ENCODE measurements around the gene FOXK1.

The FOXK1 gene

DNA sequence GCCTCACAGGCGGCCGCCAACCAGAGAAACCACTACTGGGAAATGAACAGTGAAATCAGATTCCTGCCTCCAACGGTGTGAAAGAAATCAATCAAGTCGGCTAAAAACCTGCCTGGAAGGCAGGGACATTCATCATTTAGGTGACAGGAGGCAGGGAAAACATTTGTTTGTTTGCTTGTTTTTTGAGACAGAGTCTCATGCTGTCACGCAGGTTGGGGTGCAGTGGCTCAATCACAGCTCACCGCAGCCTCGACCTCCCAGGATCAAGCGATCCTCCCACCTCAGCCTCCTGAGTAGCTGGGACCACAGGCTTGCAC is 123.8 kb downstream of the FOXK1 start:
- Histone ChIP-seq H3K9me3 (ENCODE audit: control insufficient read depth, insufficient read depth, low read depth, low read length) (no peaks in the 10 kb centered on the region), H3K9ac (ENCODE audit: low read length) (no peak overlapping the region), H3K4me3 (ENCODE audit: low read depth, low read length) (no peak overlapping the region), H3K36me3 (ENCODE audit: control insufficient read depth, insufficient read depth, low read length) (no peaks in the 10 kb centered on the region), H3K27ac (ENCODE audit: low read depth, low read length) (no peak overlapping the region), H3K4me1 (ENCODE audit: control insufficient read depth, insufficient read depth, low read length) (peaks cover 6% of the 10 kb centered on the region), H3K27me3 (ENCODE audit: control insufficient read depth, insufficient read depth, low read length) (no peaks in the 10 kb centered on the region)

DNA sequence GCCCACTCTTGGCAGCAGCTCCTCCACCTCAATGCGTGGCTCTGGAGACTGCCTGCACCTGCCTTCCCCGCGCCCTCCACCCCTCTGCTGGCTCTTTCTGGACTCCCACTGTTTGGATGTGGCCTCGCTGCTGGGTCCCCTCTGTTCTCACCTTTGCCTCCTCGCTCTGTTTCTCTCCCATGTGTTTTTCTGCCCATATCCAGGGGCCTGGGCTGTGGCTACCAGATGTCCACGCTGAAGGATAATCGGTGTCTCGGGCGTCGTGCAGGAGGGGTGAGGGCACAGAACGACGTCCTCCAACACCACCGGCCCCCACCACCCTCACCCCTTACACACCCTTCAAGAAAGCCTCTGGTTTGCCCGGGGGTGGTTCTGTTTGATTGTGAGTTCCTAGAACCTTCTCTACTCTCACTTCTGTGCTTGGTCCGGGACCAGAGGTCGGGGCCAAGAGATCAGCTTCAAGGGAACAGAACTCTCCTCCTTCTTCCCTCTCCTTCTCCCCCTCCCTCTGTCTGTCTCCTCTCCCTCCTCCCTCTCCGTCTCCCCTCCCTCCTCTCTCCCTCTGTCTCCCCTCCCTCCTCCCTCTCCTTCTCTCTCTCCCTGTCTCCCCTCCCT is 125.0 kb downstream of the FOXK1 start:
- Histone ChIP-seq H3K36me3 (ENCODE audit: control insufficient read depth, insufficient read depth, low read length) (no peaks in the 10 kb centered on the region), H3K4me1 (ENCODE audit: control insufficient read depth, insufficient read depth, low read length) (peaks cover 6% of the 10 kb centered on the region), H3K4me3 (ENCODE audit: low read depth, low read length) (no peak overlapping the region), H3K9me3 (ENCODE audit: control insufficient read depth, insufficient read depth, low read depth, low read length) (peaks cover 2% of the 10 kb centered on the region; the same call in 1 of the 2 replicates), H3K9ac (ENCODE audit: low read length) (no peak overlapping the region), H3K27me3 (ENCODE audit: control insufficient read depth, insufficient read depth, low read length) (no peaks in the 10 kb centered on the region), H3K27ac (ENCODE audit: low read depth, low read length) (no peak overlapping the region)

DNA sequence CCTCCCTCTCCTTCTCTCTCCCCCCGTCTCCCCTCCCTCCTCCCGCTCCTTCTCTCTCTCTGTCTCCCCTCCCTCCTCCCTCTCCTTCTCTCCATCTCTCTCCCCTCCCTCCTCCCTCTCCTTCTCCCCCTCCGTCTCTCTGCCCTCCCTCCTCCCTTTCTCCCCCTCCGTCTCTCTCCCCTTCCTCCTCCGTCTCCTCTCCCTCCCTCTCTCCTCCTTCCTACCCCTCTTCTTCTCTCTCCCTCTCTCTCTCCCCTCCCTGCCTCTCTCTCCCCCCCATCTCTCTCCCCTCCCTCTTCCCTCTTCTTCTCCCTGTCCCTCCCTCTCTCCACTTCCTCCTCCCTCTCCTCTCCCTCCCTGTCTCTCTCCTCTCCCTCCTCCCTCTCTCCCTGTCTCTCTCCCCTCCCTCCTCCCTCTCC is 125.5 kb downstream of the FOXK1 start:
- Histone ChIP-seq H3K27ac (ENCODE audit: low read depth, low read length) (no peak overlapping the region), H3K4me1 (ENCODE audit: control insufficient read depth, insufficient read depth, low read length) (peaks cover 6% of the 10 kb centered on the region), H3K36me3 (ENCODE audit: control insufficient read depth, insufficient read depth, low read length) (no peaks in the 10 kb centered on the region), H3K4me3 (ENCODE audit: low read depth, low read length) (no peak overlapping the region), H3K9me3 (ENCODE audit: control insufficient read depth, insufficient read depth, low read depth, low read length) (peaks cover 2% of the 10 kb centered on the region; the same call in 1 of the 2 replicates), H3K9ac (ENCODE audit: low read length) (no peak overlapping the region), H3K27me3 (ENCODE audit: control insufficient read depth, insufficient read depth, low read length) (no peaks in the 10 kb centered on the region)

DNA sequence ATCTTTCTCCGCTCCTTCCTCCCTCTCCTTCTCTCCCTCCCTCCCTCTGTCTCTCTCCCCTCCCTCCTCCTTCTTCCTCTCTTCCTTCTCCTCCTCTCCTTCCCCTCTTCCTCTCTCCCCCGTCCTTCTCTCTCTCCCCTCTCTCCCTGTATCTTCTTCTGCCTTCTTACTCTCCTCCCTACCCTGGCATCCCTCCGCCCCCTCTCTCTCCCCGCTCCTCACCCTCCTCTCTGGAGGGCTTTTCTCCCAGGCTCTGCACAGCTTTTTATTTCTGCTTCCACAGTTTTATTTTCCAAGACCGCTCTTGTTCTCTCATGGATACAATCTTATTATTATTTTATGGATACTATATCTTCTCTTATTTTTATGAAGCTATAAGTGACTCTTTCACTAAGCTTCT is 125.9 kb downstream of the FOXK1 start:
- H3K36me3 ChIP-seq (ENCODE audit: control insufficient read depth, insufficient read depth, low read length) = no peaks in the 10 kb centered on the region
- H3K9ac ChIP-seq (ENCODE audit: low read length) = no peak overlapping the region
- H3K4me3 ChIP-seq (ENCODE audit: low read depth, low read length) = no peak overlapping the region

DNA sequence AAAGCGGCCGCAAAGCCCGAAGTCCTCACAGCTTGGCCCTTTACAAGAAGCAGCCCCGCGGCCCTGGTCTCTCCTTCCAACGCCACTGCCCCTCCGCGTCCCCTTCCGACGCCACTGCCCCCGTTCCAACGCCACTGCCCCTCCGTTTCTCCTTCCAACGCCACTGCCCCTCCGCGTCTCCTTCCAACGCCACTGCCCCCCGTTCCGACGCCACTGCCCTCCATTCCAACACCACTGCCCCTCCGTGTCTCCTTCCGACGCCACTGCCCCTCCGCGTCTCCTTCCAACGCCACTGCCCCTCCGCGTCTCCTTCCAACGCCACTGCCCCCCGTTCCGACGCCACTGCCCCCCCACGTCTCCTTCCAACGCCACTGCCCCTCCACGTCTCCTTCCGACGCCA is 126.5 kb downstream of the FOXK1 start:
- H3K4me1 ChIP-seq (ENCODE audit: control insufficient read depth, insufficient read depth, low read length) = peaks cover 5% of the 10 kb centered on the region
- peaks cover 2% of the 10 kb centered on the region; the same call in 1 of the 2 replicates for H3K9me3 ChIP-seq (ENCODE audit: control insufficient read depth, insufficient read depth, low read depth, low read length)
- no peak overlapping the region for H3K4me3 ChIP-seq (ENCODE audit: low read depth, low read length)
- no peaks in the 10 kb centered on the region for H3K27me3 ChIP-seq (ENCODE audit: control insufficient read depth, insufficient read depth, low read length)
- no peaks in the 10 kb centered on the region for H3K36me3 ChIP-seq (ENCODE audit: control insufficient read depth, insufficient read depth, low read length)
- H3K9ac ChIP-seq (ENCODE audit: low read length) = no peak overlapping the region
- no peak overlapping the region for H3K27ac ChIP-seq (ENCODE audit: low read depth, low read length)

More for the DNA sequence above, 125.9 kb downstream of the FOXK1 start:
- peaks cover 6% of the 10 kb centered on the region for H3K4me1 ChIP-seq (ENCODE audit: control insufficient read depth, insufficient read depth, low read length)
- H3K27ac ChIP-seq (ENCODE audit: low read depth, low read length) = no peak overlapping the region
- H3K27me3 ChIP-seq (ENCODE audit: control insufficient read depth, insufficient read depth, low read length) = no peaks in the 10 kb centered on the region
- H3K9me3 ChIP-seq (ENCODE audit: control insufficient read depth, insufficient read depth, low read depth, low read length) = peaks cover 2% of the 10 kb centered on the region; the same call in 1 of the 2 replicates

DNA sequence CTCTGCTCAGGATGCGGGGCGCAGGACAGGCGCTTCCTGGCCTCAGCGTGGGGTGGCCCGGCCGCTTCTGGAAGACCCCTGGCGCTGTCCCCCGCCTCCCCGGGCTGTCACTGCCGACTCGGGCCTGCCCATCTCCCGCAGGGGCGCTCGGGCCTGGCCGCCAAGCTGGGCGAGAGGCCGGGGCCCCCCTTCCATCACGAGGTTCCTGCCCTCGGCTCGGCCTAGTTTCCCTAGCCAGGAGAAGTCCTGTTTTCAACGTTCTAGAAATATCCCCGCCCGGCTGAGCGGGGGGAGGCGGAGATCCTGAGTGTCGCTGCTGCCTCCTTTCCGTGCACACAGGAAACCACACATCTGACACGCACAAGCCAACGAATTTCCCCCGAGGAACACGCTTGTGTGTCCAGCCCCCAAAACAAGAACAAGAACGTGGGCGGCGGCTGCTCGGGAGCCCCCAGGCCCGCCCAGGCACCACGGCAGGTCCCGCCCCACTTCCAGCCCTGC is 127.0 kb downstream of the FOXK1 start:
- no peaks in the 10 kb centered on the region; the same call in 1 of the 2 replicates for H3K4me1 ChIP-seq (ENCODE audit: control insufficient read depth, insufficient read depth, low read length)
- no peak overlapping the region for H3K9ac ChIP-seq (ENCODE audit: low read length)
- peaks cover 2% of the 10 kb centered on the region; the same call in 1 of the 2 replicates for H3K9me3 ChIP-seq (ENCODE audit: control insufficient read depth, insufficient read depth, low read depth, low read length)
- H3K27ac ChIP-seq (ENCODE audit: low read depth, low read length) = no peak overlapping the region
- H3K36me3 ChIP-seq (ENCODE audit: control insufficient read depth, insufficient read depth, low read length) = no peaks in the 10 kb centered on the region
- H3K27me3 ChIP-seq (ENCODE audit: control insufficient read depth, insufficient read depth, low read length) = no peaks in the 10 kb centered on the region
- no peak overlapping the region for H3K4me3 ChIP-seq (ENCODE audit: low read depth, low read length)

DNA sequence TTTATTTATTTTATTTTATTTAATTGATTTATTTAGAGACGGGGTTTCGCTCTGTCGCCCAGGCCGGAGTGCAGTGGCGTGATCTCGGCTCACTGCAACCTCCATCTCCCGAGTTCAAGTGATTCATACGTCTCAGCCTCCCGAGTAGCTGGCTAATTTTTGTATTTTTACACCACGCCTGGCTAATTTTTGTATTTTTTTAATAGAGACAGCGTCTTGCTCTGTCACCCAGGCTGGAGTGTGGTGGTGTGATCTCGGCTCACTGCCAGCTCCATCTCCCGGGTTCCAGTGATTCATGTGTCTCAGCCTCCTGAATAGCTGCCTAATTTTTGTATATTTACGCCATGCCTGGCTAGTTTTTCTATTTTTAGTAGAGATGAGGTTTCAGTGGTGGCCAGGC is 127.6 kb downstream of the FOXK1 start:
- Histone ChIP-seq H3K9me3 (ENCODE audit: control insufficient read depth, insufficient read depth, low read depth, low read length) (peaks cover 2% of the 10 kb centered on the region; the same call in 1 of the 2 replicates), H3K36me3 (ENCODE audit: control insufficient read depth, insufficient read depth, low read length) (no peaks in the 10 kb centered on the region), H3K9ac (ENCODE audit: low read length) (no peak overlapping the region), H3K27me3 (ENCODE audit: control insufficient read depth, insufficient read depth, low read length) (no peaks in the 10 kb centered on the region), H3K27ac (ENCODE audit: low read depth, low read length) (no peak overlapping the region), H3K4me3 (ENCODE audit: low read depth, low read length) (no peak overlapping the region), H3K4me1 (ENCODE audit: control insufficient read depth, insufficient read depth, low read length) (no peaks in the 10 kb centered on the region; the same call in 1 of the 2 replicates)

DNA sequence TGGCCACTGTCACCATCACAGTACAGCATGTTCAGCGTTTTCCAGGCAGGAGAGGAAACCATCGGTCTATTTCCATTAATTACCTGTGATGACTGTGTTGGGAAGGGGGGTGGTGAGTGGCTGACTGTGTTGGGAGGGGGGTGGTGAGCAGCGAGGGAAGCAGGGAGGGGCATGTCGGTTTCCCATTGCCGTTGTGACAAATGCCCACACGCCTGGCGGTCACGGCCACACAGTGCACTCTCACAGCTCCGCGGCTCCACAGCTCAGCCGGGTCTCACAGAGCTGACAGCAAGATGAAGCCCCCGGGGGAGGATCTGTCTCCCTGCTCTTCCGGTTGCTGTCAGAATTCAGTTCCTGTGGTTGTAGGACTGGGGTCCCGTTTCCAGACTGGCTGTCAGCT is 132.3 kb downstream of the FOXK1 start:
- H3K36me3 ChIP-seq (ENCODE audit: control insufficient read depth, insufficient read depth, low read length) = no peaks in the 10 kb centered on the region
- H3K27ac ChIP-seq (ENCODE audit: low read depth, low read length) = no peak overlapping the region
- H3K9me3 ChIP-seq (ENCODE audit: control insufficient read depth, insufficient read depth, low read depth, low read length) = peaks cover 2% of the 10 kb centered on the region; the same call in 1 of the 2 replicates
- H3K9ac ChIP-seq (ENCODE audit: low read length) = no peak overlapping the region
- no peaks in the 10 kb centered on the region for H3K27me3 ChIP-seq (ENCODE audit: control insufficient read depth, insufficient read depth, low read length)
- no peak overlapping the region for H3K4me3 ChIP-seq (ENCODE audit: low read depth, low read length)
- H3K4me1 ChIP-seq (ENCODE audit: control insufficient read depth, insufficient read depth, low read length) = no peaks in the 10 kb centered on the region

DNA sequence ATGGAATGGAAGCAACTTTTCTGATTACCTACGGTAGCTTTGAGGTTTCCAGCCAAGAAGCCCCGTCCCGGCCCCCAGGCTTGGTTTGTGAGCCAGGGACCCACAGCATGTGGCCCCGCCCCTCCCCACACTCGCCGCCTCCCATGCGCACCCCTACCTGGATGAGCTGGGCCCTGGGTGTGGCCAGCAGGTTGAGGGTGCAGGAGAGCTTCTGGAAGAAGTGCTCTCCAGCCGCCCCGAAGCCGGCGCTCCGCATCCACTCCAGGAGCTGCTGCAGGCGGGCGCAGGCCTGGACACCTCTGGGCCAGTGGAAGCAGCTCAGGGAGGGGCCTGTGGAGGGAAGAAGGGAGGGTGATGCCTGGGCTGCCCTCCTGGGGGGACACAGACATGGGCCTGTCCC is 133.0 kb downstream of the FOXK1 start:
- H3K9ac ChIP-seq (ENCODE audit: low read length) = no peak overlapping the region
- H3K36me3 ChIP-seq (ENCODE audit: control insufficient read depth, insufficient read depth, low read length) = no peaks in the 10 kb centered on the region
- H3K27me3 ChIP-seq (ENCODE audit: control insufficient read depth, insufficient read depth, low read length) = no peaks in the 10 kb centered on the region
- H3K27ac ChIP-seq (ENCODE audit: low read depth, low read length) = no peak overlapping the region
- H3K4me3 ChIP-seq (ENCODE audit: low read depth, low read length) = no peak overlapping the region
- H3K9me3 ChIP-seq (ENCODE audit: control insufficient read depth, insufficient read depth, low read depth, low read length) = peaks cover 2% of the 10 kb centered on the region; the same call in 1 of the 2 replicates
- no peaks in the 10 kb centered on the region for H3K4me1 ChIP-seq (ENCODE audit: control insufficient read depth, insufficient read depth, low read length)

DNA sequence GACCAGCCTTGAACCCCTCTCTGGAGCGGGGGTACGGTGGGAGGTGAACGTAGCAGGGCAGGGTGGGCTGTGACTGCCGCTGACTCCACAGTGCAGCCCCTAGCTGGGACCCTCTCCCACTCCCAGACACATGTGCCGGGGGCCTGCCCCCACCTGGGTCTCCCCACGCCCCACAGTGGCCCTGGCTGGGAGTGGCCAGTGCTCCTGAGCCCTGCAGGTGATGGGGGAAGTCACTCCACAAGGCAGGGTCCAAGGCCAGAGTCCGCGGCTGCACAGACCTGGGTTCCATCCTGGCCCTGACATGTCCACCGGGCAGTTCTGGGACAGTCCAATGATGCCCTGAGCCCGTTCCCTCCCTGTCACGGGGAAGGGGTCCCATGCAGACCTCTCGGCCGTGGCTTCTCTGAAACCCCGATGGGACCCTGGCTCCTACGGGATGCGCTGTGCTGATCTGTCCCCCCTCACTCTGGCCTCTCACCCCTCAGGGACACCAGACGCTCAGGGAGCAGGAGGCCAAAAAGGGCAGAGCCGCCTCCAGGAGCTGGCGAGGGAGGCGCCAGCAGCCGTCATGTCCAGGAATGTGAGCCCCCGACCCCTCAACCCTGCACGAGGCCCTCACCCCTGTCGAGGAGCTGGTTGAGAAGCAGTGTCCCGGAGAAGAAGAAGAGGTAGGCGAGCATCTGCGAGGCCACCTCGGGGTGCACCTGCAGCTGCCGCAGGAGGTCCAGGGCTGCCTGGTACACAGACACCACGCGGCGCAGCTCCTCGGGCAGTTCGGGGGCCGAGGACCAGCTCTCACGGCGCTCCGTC is 133.7 kb downstream of the FOXK1 start:
- Histone ChIP-seq H3K9me3 (ENCODE audit: control insufficient read depth, insufficient read depth, low read depth, low read length) (peaks cover 2% of the 10 kb centered on the region; the same call in 1 of the 2 replicates), H3K27ac (ENCODE audit: low read depth, low read length) (no peak overlapping the region), H3K36me3 (ENCODE audit: control insufficient read depth, insufficient read depth, low read length) (no peaks in the 10 kb centered on the region), H3K27me3 (ENCODE audit: control insufficient read depth, insufficient read depth, low read length) (no peaks in the 10 kb centered on the region), H3K4me3 (ENCODE audit: low read depth, low read length) (no peak overlapping the region), H3K4me1 (ENCODE audit: control insufficient read depth, insufficient read depth, low read length) (no peaks in the 10 kb centered on the region), H3K9ac (ENCODE audit: low read length) (no peak overlapping the region)

DNA sequence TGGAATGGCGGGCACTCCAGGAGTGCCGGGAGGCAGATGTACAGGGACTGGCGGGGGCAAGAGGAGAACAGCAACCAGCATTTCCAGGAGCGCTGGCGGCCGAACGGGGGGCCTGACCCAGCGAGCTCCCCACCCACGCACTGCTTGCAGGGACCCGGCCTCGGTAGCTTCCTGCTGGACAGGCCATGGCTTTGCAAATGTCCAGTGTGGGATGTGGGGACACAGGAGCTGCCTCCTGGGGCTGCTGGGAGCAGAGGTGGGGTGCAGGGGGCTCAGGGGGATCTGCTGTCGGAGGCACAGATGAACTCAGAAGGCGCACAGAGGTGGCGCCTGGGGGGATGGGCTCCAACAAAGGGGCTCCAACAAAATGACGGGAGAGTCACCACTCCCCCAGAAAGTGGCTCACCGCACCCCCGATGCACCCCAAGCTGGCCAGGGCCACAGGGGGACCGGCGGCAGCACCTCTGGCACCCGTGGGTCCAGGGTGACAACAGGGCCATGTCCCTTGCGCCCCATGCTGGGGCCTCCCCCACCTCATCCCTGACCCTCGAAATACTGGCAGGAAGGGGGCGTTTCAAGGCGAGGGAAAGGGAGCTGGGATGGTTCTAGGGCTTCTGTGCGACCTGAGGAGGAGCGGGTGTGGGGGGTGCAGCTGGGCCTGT is 134.5 kb downstream of the FOXK1 start:
- Histone ChIP-seq H3K4me3 (ENCODE audit: low read depth, low read length) (no peak overlapping the region), H3K36me3 (ENCODE audit: control insufficient read depth, insufficient read depth, low read length) (no peaks in the 10 kb centered on the region), H3K9me3 (ENCODE audit: control insufficient read depth, insufficient read depth, low read depth, low read length) (peaks cover 2% of the 10 kb centered on the region; the same call in 1 of the 2 replicates), H3K4me1 (ENCODE audit: control insufficient read depth, insufficient read depth, low read length) (no peaks in the 10 kb centered on the region), H3K27ac (ENCODE audit: low read depth, low read length) (no peak overlapping the region), H3K9ac (ENCODE audit: low read length) (no peak overlapping the region), H3K27me3 (ENCODE audit: control insufficient read depth, insufficient read depth, low read length) (no peaks in the 10 kb centered on the region)
